Measurements from ENCODE around the gene TUBB4B. TPM values are rescaled to one million over a fixed set of nuclear protein-coding genes. Genes with fewer than 3 reads are reported as not detected.

TUBB4B gene
- polyA plus RNA-seq, 1 experiment, result 223 TPM

DNA sequence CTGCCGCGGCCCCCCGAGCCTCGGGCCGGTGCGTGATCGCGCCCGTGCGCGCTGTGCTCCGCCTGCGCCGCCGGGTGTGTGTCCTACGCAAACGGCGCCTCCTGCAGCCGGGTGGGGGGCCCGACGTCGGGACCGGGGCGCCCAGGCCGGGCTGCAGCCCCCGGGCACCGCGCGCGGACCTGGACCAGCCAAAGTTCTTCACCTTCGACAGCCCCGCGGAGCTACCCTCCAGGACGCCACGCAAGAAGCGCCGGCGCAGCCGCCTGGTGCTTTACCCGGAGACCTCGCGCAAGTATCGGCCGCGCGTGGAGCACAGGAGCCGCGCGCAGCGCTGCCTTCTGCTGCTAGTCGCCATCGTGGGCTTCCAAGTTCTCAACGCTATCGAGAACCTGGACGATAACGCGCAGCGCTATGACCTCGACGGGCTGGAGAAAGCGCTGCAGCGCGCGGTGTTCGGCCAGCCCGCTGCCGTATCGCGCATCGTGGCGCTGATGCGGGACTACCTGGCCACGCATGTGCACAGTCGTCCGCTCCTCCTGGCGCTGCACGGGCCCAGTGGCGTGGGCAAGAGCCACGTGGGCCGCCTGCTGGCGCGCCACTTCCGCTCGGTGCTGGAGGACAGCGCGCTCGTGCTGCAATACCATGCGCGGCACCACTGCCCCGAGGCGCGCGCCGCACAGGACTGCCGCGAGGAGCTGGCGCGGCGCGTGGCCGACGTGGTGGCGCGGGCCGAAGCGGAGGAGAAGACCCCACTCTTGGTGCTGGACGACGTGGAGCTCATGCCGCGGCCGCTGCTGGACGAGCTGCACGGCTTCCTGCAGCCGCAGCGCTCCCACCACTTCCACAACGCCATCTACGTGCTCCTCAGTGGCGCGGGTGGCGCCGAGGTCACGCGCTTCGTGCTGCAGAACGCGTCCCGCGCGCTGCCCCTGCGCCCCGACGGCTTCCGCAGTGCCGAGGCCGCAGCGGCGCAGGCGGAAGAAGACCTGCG, 37.9 kb downstream of the TUBB4B start:
- ChIA-PET POLR2A (interaction anchor here (0.7 kb wide), 1 partner anchor 272 kb away, joined by 3 read pairs; no protein-coding TSS in a partner anchor), CTCF (no interaction called here)
- TF ChIP-seq, protein P1, sequence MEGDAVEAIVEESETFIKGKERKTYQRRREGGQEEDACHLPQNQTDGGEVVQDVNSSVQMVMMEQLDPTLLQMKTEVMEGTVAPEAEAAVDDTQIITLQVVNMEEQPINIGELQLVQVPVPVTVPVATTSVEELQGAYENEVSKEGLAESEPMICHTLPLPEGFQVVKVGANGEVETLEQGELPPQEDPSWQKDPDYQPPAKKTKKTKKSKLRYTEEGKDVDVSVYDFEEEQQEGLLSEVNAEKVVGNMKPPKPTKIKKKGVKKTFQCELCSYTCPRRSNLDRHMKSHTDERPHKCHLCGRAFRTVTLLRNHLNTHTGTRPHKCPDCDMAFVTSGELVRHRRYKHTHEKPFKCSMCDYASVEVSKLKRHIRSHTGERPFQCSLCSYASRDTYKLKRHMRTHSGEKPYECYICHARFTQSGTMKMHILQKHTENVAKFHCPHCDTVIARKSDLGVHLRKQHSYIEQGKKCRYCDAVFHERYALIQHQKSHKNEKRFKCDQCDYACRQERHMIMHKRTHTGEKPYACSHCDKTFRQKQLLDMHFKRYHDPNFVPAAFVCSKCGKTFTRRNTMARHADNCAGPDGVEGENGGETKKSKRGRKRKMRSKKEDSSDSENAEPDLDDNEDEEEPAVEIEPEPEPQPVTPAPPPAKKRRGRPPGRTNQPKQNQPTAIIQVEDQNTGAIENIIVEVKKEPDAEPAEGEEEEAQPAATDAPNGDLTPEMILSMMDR (IDR thresholded peaks at IDR 0.05; ENCODE audit: low read depth, low read length), result no peak
- Histone ChIP-seq H3K9me3 (ENCODE audit: control insufficient read depth, insufficient read depth, low read length) (peaks cover 5% of the 10 kb centered on the region; the same call in 1 of the 2 replicates), H3K27me3 (ENCODE audit: control insufficient read depth, insufficient read depth, low read length) (no peaks in the 10 kb centered on the region), H3K4me3 (ENCODE audit: low read depth, low read length) (peak overlapping the region; percentile 77), H3K27ac (ENCODE audit: low read depth, low read length) (no peak overlapping the region)
- no peak for DNase-seq (ENCODE audit: low read depth, low spot score)

DNA sequence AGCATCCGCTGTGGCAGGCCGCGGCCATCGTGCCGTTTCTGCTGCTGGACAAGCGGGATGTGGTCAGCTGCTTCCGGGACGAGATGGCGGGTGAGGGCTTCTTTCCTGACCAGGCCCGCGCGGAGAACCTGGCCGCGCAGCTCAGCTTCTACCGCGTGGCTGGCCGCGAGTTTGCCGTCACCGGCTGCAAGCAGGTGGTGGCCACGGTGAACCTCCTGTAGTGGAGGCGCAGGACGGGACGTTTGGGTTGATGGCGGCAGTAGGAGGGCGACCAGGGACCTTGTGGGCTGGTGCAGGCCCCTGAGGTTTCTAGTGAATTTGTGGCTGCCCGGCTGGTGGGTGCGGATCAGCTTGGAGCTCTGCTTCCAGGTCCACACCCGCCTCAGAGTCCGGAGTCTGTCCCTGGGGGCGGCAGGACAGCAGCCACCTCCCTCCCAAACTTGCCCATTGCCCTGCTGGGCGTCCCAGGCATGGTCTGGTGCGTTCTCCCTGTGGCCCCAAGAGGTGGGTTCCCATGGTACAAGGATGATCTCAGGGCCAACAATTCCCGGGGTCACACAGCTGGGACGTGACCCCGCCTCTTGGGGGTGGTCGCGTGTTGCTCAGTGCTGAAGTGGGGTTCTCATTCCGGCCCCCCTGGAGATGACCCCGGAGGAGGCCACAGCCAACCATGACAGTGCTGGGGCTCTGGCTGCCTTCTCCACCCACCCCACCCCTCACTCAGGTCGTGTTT, 38.8 kb downstream of the TUBB4B start:
- Histone ChIP-seq H3K27me3 (ENCODE audit: control insufficient read depth, insufficient read depth, low read length) (no peaks in the 10 kb centered on the region), H3K27ac (ENCODE audit: low read depth, low read length) (no peak overlapping the region), H3K9me3 (ENCODE audit: control insufficient read depth, insufficient read depth, low read length) (peaks cover 5% of the 10 kb centered on the region; the same call in 1 of the 2 replicates), H3K4me3 (ENCODE audit: low read depth, low read length) (no peak overlapping the region)
- TF ChIP-seq, protein P1 (IDR thresholded peaks at IDR 0.05; ENCODE audit: low read depth, low read length), result no peak
- POLR2A ChIA-PET, result interaction anchor here (0.7 kb wide), 1 partner anchor 271 kb away, joined by 3 read pairs; no protein-coding TSS in a partner anchor
- DNase-seq (ENCODE audit: low read depth, low spot score), result no peak
- CTCF ChIA-PET, result no interaction called here

DNA sequence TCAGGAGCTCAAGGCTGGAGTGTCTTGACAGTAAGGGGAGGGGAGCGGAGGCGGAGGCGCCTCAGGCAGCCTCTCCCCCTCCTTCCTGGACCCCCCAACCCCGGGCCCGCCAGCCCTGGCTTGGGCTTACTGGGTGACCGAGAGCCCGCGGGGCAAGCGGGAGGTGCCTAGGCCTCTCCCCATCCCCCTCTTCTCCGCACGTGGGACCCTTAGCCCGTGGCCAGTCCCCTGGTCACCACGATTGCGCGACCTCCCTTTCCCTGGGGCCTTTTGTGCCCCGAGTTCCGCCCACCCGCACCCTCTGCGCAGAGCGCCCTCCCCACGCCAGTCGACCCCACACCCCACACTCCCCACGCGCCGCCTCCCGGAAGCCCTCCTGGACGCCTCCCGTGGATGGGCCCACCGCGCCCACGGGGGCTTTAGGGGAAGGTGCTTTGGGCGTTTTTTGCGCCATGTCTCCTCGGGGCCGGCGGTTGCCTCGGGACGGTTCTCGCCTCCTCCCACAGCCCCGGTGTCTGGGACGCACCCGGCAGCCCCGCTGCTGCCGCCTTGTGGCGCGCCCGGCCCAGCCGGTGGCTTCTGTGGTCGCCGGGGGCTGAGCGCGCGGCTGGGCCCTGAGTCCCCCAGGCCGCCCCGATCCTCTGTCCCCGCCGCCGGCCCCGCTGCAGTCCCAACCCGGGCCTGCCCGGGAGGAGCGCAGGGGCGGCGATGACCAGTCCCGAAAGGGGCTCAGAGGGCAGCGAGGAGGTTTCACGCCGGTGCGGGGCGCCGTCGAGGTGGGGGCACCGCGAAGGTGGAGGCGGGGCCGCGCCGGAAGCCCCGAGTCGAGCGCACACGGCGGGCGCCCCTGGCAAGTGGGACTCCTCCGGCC, 39.6 kb downstream of the TUBB4B start:
- ChIA-PET POLR2A (no interaction called here), CTCF (no interaction called here)
- no peak overlapping the region for H3K27ac ChIP-seq (ENCODE audit: low read depth, low read length)
- no peak for DNase-seq (ENCODE audit: low read depth, low spot score)
- H3K9me3 ChIP-seq (ENCODE audit: control insufficient read depth, insufficient read depth, low read length), result peaks cover 5% of the 10 kb centered on the region; the same call in 1 of the 2 replicates
- H3K27me3 ChIP-seq (ENCODE audit: control insufficient read depth, insufficient read depth, low read length), result no peaks in the 10 kb centered on the region
- TF ChIP-seq, protein P1 (IDR thresholded peaks at IDR 0.05; ENCODE audit: low read depth, low read length), result peak; percentile 16; the same call in 1 of the 2 replicates
- H3K4me3 ChIP-seq (ENCODE audit: low read depth, low read length), result no peak overlapping the region

DNA sequence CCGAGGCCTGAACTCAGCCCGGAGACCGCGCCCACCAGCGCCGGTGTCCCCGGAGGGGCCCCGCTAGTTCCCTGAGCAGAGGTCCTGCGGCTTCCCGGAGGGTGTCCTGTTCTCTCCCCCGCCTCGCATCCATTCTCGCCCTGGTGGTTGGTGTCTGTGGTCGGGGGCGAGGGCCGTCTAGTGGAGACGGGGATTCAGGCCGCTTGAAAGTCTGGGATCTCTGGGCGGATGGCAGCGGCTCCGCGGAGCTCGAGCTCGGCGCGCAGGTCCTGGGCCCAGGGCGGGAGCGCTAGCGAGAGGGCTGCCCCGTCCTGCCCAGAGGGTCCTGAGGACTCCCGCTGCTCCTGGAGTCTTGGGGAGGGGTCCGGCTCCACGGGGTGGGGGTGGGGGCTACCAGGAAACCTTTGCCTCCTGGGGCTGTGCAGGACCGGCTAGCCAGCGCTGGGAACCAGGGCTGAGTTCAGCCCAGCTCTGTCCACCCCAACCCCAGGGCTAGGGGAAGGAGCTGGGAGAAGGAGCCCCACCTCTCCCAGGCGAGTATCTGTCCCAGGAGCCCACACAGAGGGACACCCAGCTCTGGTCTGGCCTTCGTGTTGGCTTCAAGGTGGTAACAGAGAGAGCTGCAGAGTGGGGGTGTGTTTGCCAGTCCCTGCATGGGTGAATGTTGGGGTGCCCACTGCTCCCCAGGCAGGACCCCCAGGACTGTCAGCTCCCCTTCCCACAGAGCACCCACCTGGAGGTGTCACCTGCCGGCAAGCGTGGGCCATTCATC, 40.4 kb downstream of the TUBB4B start:
- TF ChIP-seq, protein P1 (IDR thresholded peaks at IDR 0.05; ENCODE audit: low read depth, low read length), result no peak
- Histone ChIP-seq H3K9me3 (ENCODE audit: control insufficient read depth, insufficient read depth, low read length) (peaks cover 5% of the 10 kb centered on the region; the same call in 1 of the 2 replicates), H3K4me3 (ENCODE audit: low read depth, low read length) (no peak overlapping the region), H3K27ac (ENCODE audit: low read depth, low read length) (no peak overlapping the region), H3K27me3 (ENCODE audit: control insufficient read depth, insufficient read depth, low read length) (no peaks in the 10 kb centered on the region)
- CTCF ChIA-PET, result no interaction called here
- POLR2A ChIA-PET, result no interaction called here
- DNase-seq (ENCODE audit: low read depth, low spot score), result no peak
